Measurements from ENCODE around the gene ZFHX3.

Gene ZFHX3

GRCh38 chr16:73041676-73042075, 6.3 kb downstream of the ZFHX3 start:
- Histone ChIP-seq H3K4me1 (ENCODE audit: insufficient read depth, low read length) (peaks cover 63% of the 10 kb centered on the region), H3K9ac (ENCODE audit: low read depth, low read length) (no peak overlapping the region), H3K36me3 (ENCODE audit: insufficient read depth, low read depth, low read length) (no peaks in the 10 kb centered on the region), H3K27me3 (ENCODE audit: insufficient read depth, low read length) (peaks cover 100% of the 10 kb centered on the region), H3K4me3 (ENCODE audit: low read length) (no peak overlapping the region), H3K9me3 (ENCODE audit: insufficient read depth, low read depth, low read length) (no peaks in the 10 kb centered on the region), H3K27ac (ENCODE audit: low read length) (no peak overlapping the region)

- no peak overlapping the region for H3K4me3 ChIP-seq (ENCODE audit: low read length)
- H3K9ac ChIP-seq (ENCODE audit: low read depth, low read length) = no peak overlapping the region
- H3K9me3 ChIP-seq (ENCODE audit: insufficient read depth, low read depth, low read length) = no peaks in the 10 kb centered on the region
- H3K4me1 ChIP-seq (ENCODE audit: insufficient read depth, low read length) = peaks cover 60% of the 10 kb centered on the region
- H3K27me3 ChIP-seq (ENCODE audit: insufficient read depth, low read length) = peaks cover 100% of the 10 kb centered on the region
- H3K27ac ChIP-seq (ENCODE audit: low read length) = no peak overlapping the region
- H3K36me3 ChIP-seq (ENCODE audit: insufficient read depth, low read depth, low read length) = no peaks in the 10 kb centered on the region
Observed at GRCh38 chr16:73040735-73041402, 7.1 kb downstream of the ZFHX3 start.

GRCh38 chr16:73040136-73040535, 7.8 kb downstream of the ZFHX3 start:
- no peaks in the 10 kb centered on the region for H3K9me3 ChIP-seq (ENCODE audit: insufficient read depth, low read depth, low read length)
- H3K36me3 ChIP-seq (ENCODE audit: insufficient read depth, low read depth, low read length) = no peaks in the 10 kb centered on the region
- H3K4me3 ChIP-seq (ENCODE audit: low read length) = 0 out of 2 replicates have a peak overlapping the region, but pooled peaks have one; percentile 21
- no peak overlapping the region for H3K27ac ChIP-seq (ENCODE audit: low read length)
- peaks cover 62% of the 10 kb centered on the region for H3K4me1 ChIP-seq (ENCODE audit: insufficient read depth, low read length)
- H3K27me3 ChIP-seq (ENCODE audit: insufficient read depth, low read length) = peaks cover 100% of the 10 kb centered on the region
- no peak overlapping the region for H3K9ac ChIP-seq (ENCODE audit: low read depth, low read length)

DNA sequence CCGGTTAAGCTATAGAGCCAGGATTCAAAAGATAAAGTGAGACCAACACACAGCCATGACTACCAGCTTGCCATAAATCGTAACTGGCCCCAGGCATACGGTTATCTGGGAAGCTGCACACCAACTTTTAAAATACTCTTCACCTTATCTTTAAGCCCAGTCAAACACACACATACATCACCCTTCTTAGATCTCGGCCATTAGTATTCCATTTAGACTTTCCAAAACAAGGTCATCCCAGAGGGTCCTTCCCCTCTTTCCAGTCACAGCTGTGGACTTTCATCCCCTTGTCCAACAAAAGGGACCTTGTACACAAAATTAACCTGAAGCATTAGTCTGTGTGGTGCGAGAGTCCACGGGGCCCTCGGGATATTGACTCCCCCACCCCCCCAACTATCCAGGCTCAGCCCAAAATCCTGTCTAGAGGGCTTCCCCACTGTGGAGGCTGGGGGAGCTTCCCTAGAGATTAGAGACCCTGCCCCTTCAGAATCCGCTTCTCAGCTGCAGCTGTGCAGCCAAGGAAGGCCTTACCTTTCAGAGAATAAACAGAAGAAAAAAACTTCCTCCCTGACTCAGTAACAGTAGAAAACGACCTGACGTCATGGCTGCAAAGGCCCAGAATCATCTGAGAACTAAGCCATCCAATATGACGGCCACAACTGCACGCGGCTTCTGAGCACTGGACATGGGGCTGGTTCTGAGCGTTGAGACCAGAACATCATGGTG, 9.9 kb downstream of the ZFHX3 start:
- peaks cover 62% of the 10 kb centered on the region for H3K4me1 ChIP-seq (ENCODE audit: insufficient read depth, low read length)
- H3K27ac ChIP-seq (ENCODE audit: low read length) = no peak overlapping the region
- no peak overlapping the region for H3K4me3 ChIP-seq (ENCODE audit: low read length)
- H3K27me3 ChIP-seq (ENCODE audit: insufficient read depth, low read length) = peaks cover 99% of the 10 kb centered on the region
- no peak overlapping the region for H3K9ac ChIP-seq (ENCODE audit: low read depth, low read length)
- H3K36me3 ChIP-seq (ENCODE audit: insufficient read depth, low read depth, low read length) = no peaks in the 10 kb centered on the region
- H3K9me3 ChIP-seq (ENCODE audit: insufficient read depth, low read depth, low read length) = no peaks in the 10 kb centered on the region

GRCh38 chr16:73037331-73037745, 10.6 kb downstream of the ZFHX3 start:
- Histone ChIP-seq H3K4me1 (ENCODE audit: insufficient read depth, low read length) (peaks cover 66% of the 10 kb centered on the region), H3K27ac (ENCODE audit: low read length) (no peak overlapping the region), H3K27me3 (ENCODE audit: insufficient read depth, low read length) (peaks cover 99% of the 10 kb centered on the region), H3K9me3 (ENCODE audit: insufficient read depth, low read depth, low read length) (no peaks in the 10 kb centered on the region), H3K9ac (ENCODE audit: low read depth, low read length) (no peak overlapping the region), H3K4me3 (ENCODE audit: low read length) (peak overlapping the region; percentile 54), H3K36me3 (ENCODE audit: insufficient read depth, low read depth, low read length) (no peaks in the 10 kb centered on the region)

DNA sequence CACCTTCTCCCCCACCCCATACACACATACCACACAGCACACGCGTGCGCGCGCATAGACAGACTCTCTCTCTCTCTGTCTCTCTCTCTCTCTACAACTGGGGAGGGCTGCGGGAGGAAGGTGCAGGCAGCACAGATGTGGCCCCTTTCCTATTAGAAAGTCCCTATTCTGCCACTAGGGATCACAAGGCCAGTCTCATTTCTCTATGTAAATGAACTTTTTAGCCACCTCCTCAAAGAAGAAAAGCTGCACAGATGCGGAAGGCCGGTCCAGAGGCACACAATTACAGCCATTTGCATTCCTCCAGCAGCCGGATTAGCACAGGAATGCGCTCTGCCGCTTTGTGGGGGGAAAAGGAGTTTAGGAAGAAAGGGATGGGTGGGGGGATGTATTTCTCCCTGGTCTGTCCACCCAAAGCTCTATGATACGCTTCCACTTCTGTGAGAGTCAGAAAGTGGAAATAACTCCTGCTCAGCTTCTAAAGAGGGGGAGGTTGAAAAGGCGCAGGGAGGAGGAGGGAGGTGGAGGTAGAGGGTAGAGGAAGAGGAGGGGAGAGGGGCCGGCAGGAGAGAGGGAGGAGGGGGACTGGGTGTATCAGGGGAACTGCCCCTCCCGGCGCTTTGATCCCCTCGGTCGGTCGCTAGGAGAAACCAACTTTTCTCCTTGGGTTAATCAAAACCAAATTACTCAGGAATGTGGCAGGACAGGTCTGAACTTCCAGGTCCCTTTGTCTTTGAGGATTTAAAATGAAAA, 11.7 kb downstream of the ZFHX3 start:
- peaks cover 99% of the 10 kb centered on the region for H3K27me3 ChIP-seq (ENCODE audit: insufficient read depth, low read length)
- no peak overlapping the region for H3K9ac ChIP-seq (ENCODE audit: low read depth, low read length)
- H3K4me3 ChIP-seq (ENCODE audit: low read length) = peak overlapping the region; percentile 54
- H3K4me1 ChIP-seq (ENCODE audit: insufficient read depth, low read length) = peaks cover 69% of the 10 kb centered on the region
- no peak overlapping the region for H3K27ac ChIP-seq (ENCODE audit: low read length)
- H3K9me3 ChIP-seq (ENCODE audit: insufficient read depth, low read depth, low read length) = no peaks in the 10 kb centered on the region
- no peaks in the 10 kb centered on the region for H3K36me3 ChIP-seq (ENCODE audit: insufficient read depth, low read depth, low read length)

GRCh38 chr16:73034374-73034773, 13.6 kb downstream of the ZFHX3 start:
- H3K4me1 ChIP-seq (ENCODE audit: insufficient read depth, low read length) = peaks cover 58% of the 10 kb centered on the region
- H3K36me3 ChIP-seq (ENCODE audit: insufficient read depth, low read depth, low read length) = no peaks in the 10 kb centered on the region
- peaks cover 99% of the 10 kb centered on the region for H3K27me3 ChIP-seq (ENCODE audit: insufficient read depth, low read length)
- H3K9me3 ChIP-seq (ENCODE audit: insufficient read depth, low read depth, low read length) = no peaks in the 10 kb centered on the region
- no peak overlapping the region for H3K27ac ChIP-seq (ENCODE audit: low read length)
- no peak overlapping the region for H3K9ac ChIP-seq (ENCODE audit: low read depth, low read length)
- H3K4me3 ChIP-seq (ENCODE audit: low read length) = peak overlapping the region; percentile 8

DNA sequence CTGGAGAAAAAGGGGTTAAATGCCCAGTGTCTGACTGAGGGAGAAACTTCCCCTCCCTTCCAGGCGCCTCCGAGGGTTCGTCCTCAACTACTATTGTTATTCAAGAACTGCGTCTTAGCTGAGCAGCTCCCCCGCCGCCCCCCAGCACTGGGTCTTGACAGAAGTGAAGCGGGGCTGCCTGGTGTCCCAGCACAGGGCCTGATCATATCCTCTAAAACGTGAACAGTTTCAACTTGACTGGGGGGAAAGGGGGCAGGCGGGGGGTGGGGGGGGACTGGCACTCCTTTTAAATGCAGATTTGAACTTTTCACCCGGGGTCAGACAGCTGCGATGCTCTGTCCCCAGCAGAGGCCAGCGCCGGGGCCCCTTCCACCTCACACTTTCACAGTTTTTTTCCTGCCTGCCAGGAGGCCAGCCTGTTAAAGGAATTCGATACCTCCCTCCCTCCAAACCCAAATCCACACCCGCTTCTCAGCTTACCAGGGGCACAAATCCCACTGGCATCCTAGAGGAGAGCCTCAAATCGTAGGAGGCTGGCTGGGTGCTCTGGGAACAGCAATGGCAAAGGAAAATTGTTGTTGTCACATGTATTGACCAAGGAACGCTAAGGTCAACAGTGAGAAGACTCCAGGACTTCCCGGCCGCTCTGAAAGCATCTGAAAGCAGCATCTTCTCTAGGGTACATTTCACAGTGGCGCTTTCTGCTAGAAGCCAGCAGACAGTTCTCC, 14.5 kb downstream of the ZFHX3 start:
- peaks cover 99% of the 10 kb centered on the region for H3K27me3 ChIP-seq (ENCODE audit: insufficient read depth, low read length)
- H3K4me1 ChIP-seq (ENCODE audit: insufficient read depth, low read length) = peaks cover 54% of the 10 kb centered on the region
- H3K27ac ChIP-seq (ENCODE audit: low read length) = no peak overlapping the region

GRCh38 chr16:73032541-73033270, 15.2 kb downstream of the ZFHX3 start:
- Histone ChIP-seq H3K27me3 (ENCODE audit: insufficient read depth, low read length) (peaks cover 99% of the 10 kb centered on the region), H3K9me3 (ENCODE audit: insufficient read depth, low read depth, low read length) (no peaks in the 10 kb centered on the region), H3K36me3 (ENCODE audit: insufficient read depth, low read depth, low read length) (no peaks in the 10 kb centered on the region), H3K4me3 (ENCODE audit: low read length) (peak overlapping the region; percentile 17; the same call in 1 of the 2 replicates), H3K27ac (ENCODE audit: low read length) (no peak overlapping the region), H3K4me1 (ENCODE audit: insufficient read depth, low read length) (peaks cover 46% of the 10 kb centered on the region), H3K9ac (ENCODE audit: low read depth, low read length) (no peak overlapping the region)

More for the DNA sequence above, 14.5 kb downstream of the ZFHX3 start:
- H3K9ac ChIP-seq (ENCODE audit: low read depth, low read length) = no peak overlapping the region
- peak overlapping the region; percentile 51; the same call in 1 of the 2 replicates for H3K4me3 ChIP-seq (ENCODE audit: low read length)
- no peaks in the 10 kb centered on the region for H3K9me3 ChIP-seq (ENCODE audit: insufficient read depth, low read depth, low read length)
- H3K36me3 ChIP-seq (ENCODE audit: insufficient read depth, low read depth, low read length) = no peaks in the 10 kb centered on the region

GRCh38 chr16:73031984-73032383, 15.9 kb downstream of the ZFHX3 start:
- Histone ChIP-seq H3K36me3 (ENCODE audit: insufficient read depth, low read depth, low read length) (no peaks in the 10 kb centered on the region), H3K9ac (ENCODE audit: low read depth, low read length) (no peak overlapping the region), H3K4me1 (ENCODE audit: insufficient read depth, low read length) (peaks cover 39% of the 10 kb centered on the region), H3K9me3 (ENCODE audit: insufficient read depth, low read depth, low read length) (no peaks in the 10 kb centered on the region), H3K27ac (ENCODE audit: low read length) (no peak overlapping the region), H3K27me3 (ENCODE audit: insufficient read depth, low read length) (peaks cover 99% of the 10 kb centered on the region), H3K4me3 (ENCODE audit: low read length) (no peak overlapping the region)

Data from iPS-20b (cell line).